ENCODE measurements around the gene ARSJ. TPM values are rescaled to one million over a fixed set of nuclear protein-coding genes. Genes with fewer than 3 reads are reported as not detected.

ARSJ gene
- total RNA-seq, 1 experiment from 2014 or later, result 16.4 TPM

- Histone ChIP-seq H3K79me2 (ENCODE audit: low read length) (no peaks in the 10 kb centered on the region), H3K9me3 (ENCODE audit: low read length) (no peaks in the 10 kb centered on the region), H4K20me1 (ENCODE audit: low read length) (no peaks in the 10 kb centered on the region), H3K4me3 (ENCODE audit: low read length) (no peak overlapping the region), H3K9me2 (replicated peaks; ENCODE audit: low read length) (no peaks in the 10 kb centered on the region), H3K4me2 (ENCODE audit: low read length) (no peak overlapping the region), H3K4me1 (ENCODE audit: insufficient read depth, low read length) (no peaks in the 10 kb centered on the region), H3K27me3 (ENCODE audit: low read length) (no peaks in the 10 kb centered on the region), H3F3A (ENCODE audit: low read length, unreplicated experiment) (no peaks in the 10 kb centered on the region), H3K27ac (ENCODE audit: low read length) (no peak overlapping the region), H2AFZ (ENCODE audit: low read length) (no peak overlapping the region), H3K9ac (ENCODE audit: low read length) (no peak overlapping the region), H3K36me3 (ENCODE audit: low read depth, low read length) (no peaks in the 10 kb centered on the region)
- ChIA-PET POLR2A (ENCODE audit: unreplicated experiment) (no interaction called here), CTCF (no interaction called here)
- BruUV-seq (replicated peaks), result no TSS peak
- TF ChIP-seq, protein P1, sequence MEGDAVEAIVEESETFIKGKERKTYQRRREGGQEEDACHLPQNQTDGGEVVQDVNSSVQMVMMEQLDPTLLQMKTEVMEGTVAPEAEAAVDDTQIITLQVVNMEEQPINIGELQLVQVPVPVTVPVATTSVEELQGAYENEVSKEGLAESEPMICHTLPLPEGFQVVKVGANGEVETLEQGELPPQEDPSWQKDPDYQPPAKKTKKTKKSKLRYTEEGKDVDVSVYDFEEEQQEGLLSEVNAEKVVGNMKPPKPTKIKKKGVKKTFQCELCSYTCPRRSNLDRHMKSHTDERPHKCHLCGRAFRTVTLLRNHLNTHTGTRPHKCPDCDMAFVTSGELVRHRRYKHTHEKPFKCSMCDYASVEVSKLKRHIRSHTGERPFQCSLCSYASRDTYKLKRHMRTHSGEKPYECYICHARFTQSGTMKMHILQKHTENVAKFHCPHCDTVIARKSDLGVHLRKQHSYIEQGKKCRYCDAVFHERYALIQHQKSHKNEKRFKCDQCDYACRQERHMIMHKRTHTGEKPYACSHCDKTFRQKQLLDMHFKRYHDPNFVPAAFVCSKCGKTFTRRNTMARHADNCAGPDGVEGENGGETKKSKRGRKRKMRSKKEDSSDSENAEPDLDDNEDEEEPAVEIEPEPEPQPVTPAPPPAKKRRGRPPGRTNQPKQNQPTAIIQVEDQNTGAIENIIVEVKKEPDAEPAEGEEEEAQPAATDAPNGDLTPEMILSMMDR (conservative IDR thresholded peaks at IDR 0.05; ENCODE audit: low read depth, low read length), result no peak
- no peak for TF ChIP-seq EZH2phosphoT487 (IDR thresholded peaks at IDR 0.05; ENCODE audit: borderline replicate concordance, low read length)
- TF ChIP-seq EZH2 (IDR thresholded peaks at IDR 0.05; ENCODE audit: low read length, unreplicated experiment), result no peak
- ATAC-seq (no peak), DNase-seq (no peak)
- intact Hi-C loops (cut with micrococcal nuclease), result no loop called here
Observed at GRCh38 chr4:113851816-113852215, 127.6 kb downstream of the ARSJ start.

Other genes with a start within 250 kb of the ARSJ start
- gene CAMK2D, start 217.9 kb downstream of the ARSJ start, total RNA-seq (2014; rRNA removed), result 14.3 and 15.4 TPM in 2 replicates